H9 (cell line): ENCODE measurements around the gene ARMC2. TPM values are rescaled to one million over a fixed set of nuclear protein-coding genes. Genes with fewer than 3 reads are reported as not detected.

ENCODE experiments used
- DNase-seq: peaks from one replicate; pipeline ENCODE4 v3.0.0-alpha.2; 2017
- H2AFZ ChIP-seq: one replicate; pipeline ENCODE4 v1.6.1; 2013; ENCODE audit warnings: mild to moderate bottlenecking, low read length, control low read depth, moderate library complexity
- H2AK5ac ChIP-seq: 2 replicates; pipeline ENCODE4 v1.6.1; 2013; ENCODE audit warnings: low read length, control low read depth, mixed read lengths; ENCODE audit not compliant: insufficient read length
- H2BK120ac ChIP-seq: one replicate; pipeline ENCODE4 v1.6.1; 2013; ENCODE audit warnings: low read depth, mild to moderate bottlenecking, low read length, control low read depth, inconsistent platforms; ENCODE audit not compliant: poor library complexity, severe bottlenecking
- H2BK12ac ChIP-seq: 2 replicates; pipeline ENCODE4 v1.6.1; 2013; ENCODE audit warnings: low read length, control low read depth, mixed read lengths, low read depth; ENCODE audit not compliant: insufficient read length
- H2BK15ac ChIP-seq: 2 replicates; pipeline ENCODE4 v1.6.1; 2013; ENCODE audit warnings: low read depth, low read length, control low read depth
- H2BK20ac ChIP-seq: one replicate; pipeline ENCODE4 v1.6.1; 2013; ENCODE audit warnings: low read depth, mild to moderate bottlenecking, low read length, control low read depth, inconsistent platforms; ENCODE audit not compliant: poor library complexity, severe bottlenecking
- H2BK5ac ChIP-seq: 2 replicates; pipeline ENCODE4 v1.6.1; 2013; ENCODE audit warnings: low read length, control low read depth, mixed read lengths; ENCODE audit not compliant: insufficient read length
- H3K14ac ChIP-seq: 2 replicates; pipeline ENCODE4 v1.6.1; 2013; ENCODE audit warnings: low read length, control low read depth; ENCODE audit not compliant: insufficient read depth
- H3K18ac ChIP-seq: 2 replicates; pipeline ENCODE4 v1.6.1; 2013; ENCODE audit warnings: low read depth, mild to moderate bottlenecking, mixed read lengths, low read length, control low read depth; ENCODE audit not compliant: insufficient read length
- H3K23ac ChIP-seq: 2 replicates; pipeline ENCODE4 v1.6.1; 2013; ENCODE audit warnings: low read length, control low read depth, mixed read lengths, low read depth; ENCODE audit not compliant: insufficient read length
- H3K23me2 ChIP-seq: 2 replicates; pipeline ENCODE4 v1.6.1; 2013; ENCODE audit warnings: low read depth, mild to moderate bottlenecking, mixed read lengths, low read length, control low read depth; ENCODE audit not compliant: insufficient read length, poor library complexity, severe bottlenecking
- H3K27ac ChIP-seq: 2 replicates; pipeline ENCODE4 v1.5.1; 2013; ENCODE audit warnings: low read length, control low read depth, mixed read lengths, low read depth; ENCODE audit not compliant: insufficient read length
- H3K27me3 ChIP-seq: 2 replicates; pipeline ENCODE4 v1.6.1; 2013; ENCODE audit warnings: low read length, control low read depth, inconsistent platforms; ENCODE audit not compliant: insufficient read depth
- H3K4ac ChIP-seq: 2 replicates; pipeline ENCODE4 v1.6.1; 2013; ENCODE audit warnings: low read depth, mild to moderate bottlenecking, control low read depth, inconsistent platforms, low read length, moderate library complexity
- H3K4me1 ChIP-seq: 2 replicates; pipeline ENCODE4 v1.6.1; 2013; ENCODE audit warnings: low read length, control low read depth, inconsistent platforms; ENCODE audit not compliant: insufficient read depth
- H3K4me2 ChIP-seq: 2 replicates; pipeline ENCODE4 v1.6.1; 2013; ENCODE audit warnings: low read length, control low read depth, mixed read lengths; ENCODE audit not compliant: insufficient read length, insufficient read depth
- H3K56ac ChIP-seq: 2 replicates; pipeline ENCODE4 v1.6.1; 2013; ENCODE audit warnings: low read depth, mild to moderate bottlenecking, mixed read lengths, low read length, control low read depth; ENCODE audit not compliant: insufficient read length
- H3K79me1 ChIP-seq: 2 replicates; pipeline ENCODE4 v1.6.1; 2013; ENCODE audit warnings: low read depth, mild to moderate bottlenecking, moderate library complexity, low read length, control low read depth, inconsistent platforms; ENCODE audit not compliant: insufficient read depth, poor library complexity, severe bottlenecking
- H3K79me2 ChIP-seq: 2 replicates; pipeline ENCODE4 v1.6.1; 2013; ENCODE audit warnings: low read length, control low read depth, inconsistent platforms; ENCODE audit not compliant: insufficient read depth
- H3K9ac ChIP-seq: 2 replicates; pipeline ENCODE4 v1.6.1; 2013; ENCODE audit warnings: low read length, control low read depth, mixed read lengths; ENCODE audit not compliant: insufficient read length; ENCODE audit errors: extremely low read depth
- H3K9me3 ChIP-seq: one replicate; pipeline ENCODE4 v1.6.1; 2013; ENCODE audit warnings: low read depth, low read length, inconsistent platforms; ENCODE audit not compliant: control insufficient read depth
- H3T11ph ChIP-seq: one replicate; pipeline ENCODE4 v1.6.1; 2013; ENCODE audit warnings: mild to moderate bottlenecking, low read length, control low read depth, inconsistent platforms
- H4K20me1 ChIP-seq: one replicate; pipeline ENCODE4 v1.6.1; 2013; ENCODE audit not compliant: control insufficient read depth, insufficient read length, insufficient read depth
- H4K5ac ChIP-seq: 2 replicates; pipeline ENCODE4 v1.6.1; 2013; ENCODE audit warnings: low read depth, mild to moderate bottlenecking, mixed read lengths, low read length, control low read depth; ENCODE audit not compliant: insufficient read length
- H4K8ac ChIP-seq: replicated peaks from 2 replicates; pipeline ENCODE4 v1.6.1; 2013; ENCODE audit warnings: low read length, control low read depth, mixed read lengths, low read depth; ENCODE audit not compliant: insufficient read length
- H4K91ac ChIP-seq: 2 replicates; pipeline ENCODE4 v1.6.1; 2013; ENCODE audit warnings: low read depth, mild to moderate bottlenecking, moderate library complexity, mixed read lengths, low read length, control low read depth; ENCODE audit not compliant: insufficient read length
- H3K27ac Mint-ChIP-seq, 3 experiments: 2 replicates in 2 of 3; 3 replicates in 1 of 3; pipeline ENCODE4 v1.8.0; 2020 to 2021; ENCODE audit warnings: mixed read lengths in 3 of 3, mild to moderate bottlenecking in 1 of 3, moderate library complexity in 1 of 3
- H3K27me3 Mint-ChIP-seq: 2 replicates; pipeline ENCODE4 v1.8.0; 2021; ENCODE audit warnings: low read depth, mild to moderate bottlenecking, moderate library complexity, mixed read lengths
- H3K36me3 Mint-ChIP-seq, 3 experiments: 2 replicates in 2 of 3; 3 replicates in 1 of 3; pipeline ENCODE4 v1.8.0; 2020 to 2021; ENCODE audit warnings: low read depth in 3 of 3, mixed read lengths in 3 of 3; ENCODE audit not compliant: insufficient read depth in 1 of 3
- H3K4me1 Mint-ChIP-seq, 2 experiments: 2 replicates each; pipeline ENCODE4 v1.8.0; 2020; ENCODE audit warnings: mixed read lengths in 2 of 2
- H3K4me3 Mint-ChIP-seq, 2 experiments: 2 replicates in 1 of 2; 3 replicates in 1 of 2; pipeline ENCODE4 v1.8.0; 2020 to 2021; ENCODE audit warnings: mild to moderate bottlenecking in 2 of 2, mixed read lengths in 2 of 2, moderate library complexity in 1 of 2
- H3K9me3 Mint-ChIP-seq, 2 experiments: 2 replicates in 1 of 2; 3 replicates in 1 of 2; pipeline ENCODE4 v1.8.0; 2020; ENCODE audit warnings: mild to moderate bottlenecking in 2 of 2, mixed read lengths in 2 of 2, moderate library complexity in 1 of 2
- WGBS: extraction: QIAGEN DNeasy Blood & Tissue Kit; methylation state at CpG from one replicate; pipeline ENCODE4 v1.1.7; 2013; ENCODE audit warnings: missing lambda C conversion rate, low lambda C conversion rate, mixed read lengths; ENCODE audit not compliant: insufficient read length; ENCODE audit errors: extremely low coverage; 5-methylcytosine and 5-hydroxymethylcytosine counted together
- total RNA-seq: library from RNA; stranded (reverse); gene quantifications from 2 replicates; pipeline ENCODE4 v1.2.1, GENCODE V29; 2021
- TF ChIP-seq, protein P1 (sequence below): fragments of 200-600 bp; sonication (generic); conservative IDR thresholded peaks from 3 replicates; pipeline ENCODE4 v1.8.0; 2021; ENCODE audit warnings: antibody characterized with exemption, mild to moderate bottlenecking

ARMC2 gene
- total RNA-seq, 1 experiment from 2014 or later, result 2.8 TPM

DNA sequence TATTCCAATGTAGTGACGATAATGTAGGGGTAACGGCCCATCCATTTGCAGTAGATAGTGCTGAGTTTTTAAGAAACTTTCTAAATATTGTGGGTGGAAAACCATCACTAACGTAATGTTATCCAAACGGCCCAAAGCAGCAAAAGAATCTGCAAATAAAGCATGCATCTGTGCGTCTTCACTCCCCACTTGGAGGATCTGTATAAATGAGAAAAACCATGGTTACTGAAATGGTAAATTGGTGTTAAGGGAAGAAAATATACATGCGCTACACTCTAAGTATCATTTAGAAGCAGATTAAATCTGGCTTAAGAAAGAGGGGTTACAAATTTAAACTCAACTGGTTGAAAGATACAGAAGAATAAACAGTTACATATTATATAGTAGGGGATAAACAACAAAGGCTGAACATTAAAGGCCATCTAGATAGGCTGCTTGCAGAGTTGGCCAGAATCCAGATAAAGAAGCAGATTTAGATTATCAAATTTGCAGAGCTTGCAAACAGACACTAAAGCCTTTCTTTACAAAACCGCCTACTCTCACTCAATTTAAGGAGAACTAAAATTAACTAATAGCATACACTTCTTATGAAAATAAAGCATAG is 153.2 kb downstream of the ARMC2 start:
- Mint-ChIP-seq H3K9me3 (no peaks in the 10 kb centered on the region), H3K4me1 (peaks cover 2 to 4% of the 10 kb centered on the region in 2 experiments; a peak in 2 of 4 replicates), H3K36me3 (peaks cover 0 to 26% (median 14%) of the 10 kb centered on the region in 3 experiments; a peak in 3 of 7 replicates), H3K27ac (no peak overlapping the region), H3K27me3 (no peaks in the 10 kb centered on the region), H3K4me3 (no peak overlapping the region)
- DNase-seq, result no peak
- H4K5ac ChIP-seq, result no peak overlapping the region
- no peak overlapping the region for H2AK5ac ChIP-seq
- H2BK12ac ChIP-seq, result no peak overlapping the region
- H3K4me2 ChIP-seq, result no peak overlapping the region
- H3K9me3 ChIP-seq, result no peaks in the 10 kb centered on the region
- no peak overlapping the region for H2BK5ac ChIP-seq
- TF ChIP-seq, protein P1, sequence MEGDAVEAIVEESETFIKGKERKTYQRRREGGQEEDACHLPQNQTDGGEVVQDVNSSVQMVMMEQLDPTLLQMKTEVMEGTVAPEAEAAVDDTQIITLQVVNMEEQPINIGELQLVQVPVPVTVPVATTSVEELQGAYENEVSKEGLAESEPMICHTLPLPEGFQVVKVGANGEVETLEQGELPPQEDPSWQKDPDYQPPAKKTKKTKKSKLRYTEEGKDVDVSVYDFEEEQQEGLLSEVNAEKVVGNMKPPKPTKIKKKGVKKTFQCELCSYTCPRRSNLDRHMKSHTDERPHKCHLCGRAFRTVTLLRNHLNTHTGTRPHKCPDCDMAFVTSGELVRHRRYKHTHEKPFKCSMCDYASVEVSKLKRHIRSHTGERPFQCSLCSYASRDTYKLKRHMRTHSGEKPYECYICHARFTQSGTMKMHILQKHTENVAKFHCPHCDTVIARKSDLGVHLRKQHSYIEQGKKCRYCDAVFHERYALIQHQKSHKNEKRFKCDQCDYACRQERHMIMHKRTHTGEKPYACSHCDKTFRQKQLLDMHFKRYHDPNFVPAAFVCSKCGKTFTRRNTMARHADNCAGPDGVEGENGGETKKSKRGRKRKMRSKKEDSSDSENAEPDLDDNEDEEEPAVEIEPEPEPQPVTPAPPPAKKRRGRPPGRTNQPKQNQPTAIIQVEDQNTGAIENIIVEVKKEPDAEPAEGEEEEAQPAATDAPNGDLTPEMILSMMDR, result no peak
- no peak overlapping the region for H3K9ac ChIP-seq
- H2BK120ac ChIP-seq, result no peak overlapping the region
- no peak overlapping the region for H3K23ac ChIP-seq
- H3K18ac ChIP-seq, result no peak overlapping the region
- no peak overlapping the region for H3K27ac ChIP-seq
- H2AFZ ChIP-seq, result no peak overlapping the region
- H2BK15ac ChIP-seq, result no peak overlapping the region
- no peaks in the 10 kb centered on the region for H4K20me1 ChIP-seq
- H3K79me2 ChIP-seq, result no peaks in the 10 kb centered on the region; the same call in 1 of the 2 replicates
- no peak overlapping the region for H2BK20ac ChIP-seq
- H3K4ac ChIP-seq, result no peak overlapping the region
- no peaks in the 10 kb centered on the region for H3K23me2 ChIP-seq
- no peaks in the 10 kb centered on the region for H3K79me1 ChIP-seq
- no peak overlapping the region for H4K91ac ChIP-seq
- no CpG with 5 or more reads among the region's 7 CpGs for WGBS
- H3K56ac ChIP-seq, result no peak overlapping the region
- H3K27me3 ChIP-seq, result no peaks in the 10 kb centered on the region
- H4K8ac ChIP-seq, result no peak overlapping the region
- no peak overlapping the region for H3K14ac ChIP-seq
- H3T11ph ChIP-seq, result no peak overlapping the region
- H3K4me1 ChIP-seq, result no peaks in the 10 kb centered on the region
